ENCODE results near the gene CCL15.
"Not testable (repeated sequence)": the region's sequence is repeated elsewhere in the genome, so short reads cannot be mapped to it uniquely, and the experiment has no call there.

Gene CCL15

GRCh38 chr17:36001110-36001771, at the start of gene CCL15:
CCL15 (minus strand) TSS chr17:36001553; CDS start chr17:36001492, 61 bp downstream.
- no peak for DNase-seq

DNA sequence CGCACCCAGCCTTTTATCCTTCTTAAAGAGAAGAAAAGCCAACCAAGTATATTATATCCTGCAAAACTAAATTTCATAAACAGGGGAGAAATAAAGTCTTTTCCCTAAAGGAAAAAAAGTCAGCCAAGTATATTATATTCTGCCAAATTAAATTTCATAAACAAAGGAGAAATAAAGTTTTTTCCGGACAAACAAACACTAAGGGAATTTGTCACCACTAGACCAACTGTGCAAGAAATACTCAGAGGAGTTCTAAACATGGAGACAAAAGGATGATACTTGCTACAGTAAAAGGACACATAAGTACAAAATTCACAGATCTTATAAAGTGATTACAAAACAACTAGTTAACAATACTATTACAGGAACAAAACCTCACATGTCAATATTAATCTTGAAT, 48.3 kb upstream of the CCL15 start:
- DNase-seq, result no peak

DNA sequence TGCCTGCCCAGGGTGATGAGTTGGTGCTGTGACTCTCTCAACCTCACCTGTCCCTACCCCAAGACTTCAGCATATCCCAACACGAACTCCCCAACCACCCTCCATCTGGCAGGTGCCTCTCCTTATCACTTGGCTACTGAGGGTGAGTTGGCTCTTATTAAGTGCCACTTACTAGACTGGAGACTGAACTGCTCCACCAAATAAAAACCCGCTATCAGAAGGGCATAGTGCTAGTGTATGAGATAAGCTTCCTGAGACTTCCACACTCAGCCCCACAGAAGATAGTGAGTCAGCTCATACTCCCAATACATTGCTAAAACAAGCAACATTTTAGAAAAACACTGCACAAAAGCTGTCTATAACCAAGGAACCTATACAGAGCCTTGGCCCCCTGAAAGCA, 46.7 kb upstream of the CCL15 start:
- DNase-seq, result no peak

DNA sequence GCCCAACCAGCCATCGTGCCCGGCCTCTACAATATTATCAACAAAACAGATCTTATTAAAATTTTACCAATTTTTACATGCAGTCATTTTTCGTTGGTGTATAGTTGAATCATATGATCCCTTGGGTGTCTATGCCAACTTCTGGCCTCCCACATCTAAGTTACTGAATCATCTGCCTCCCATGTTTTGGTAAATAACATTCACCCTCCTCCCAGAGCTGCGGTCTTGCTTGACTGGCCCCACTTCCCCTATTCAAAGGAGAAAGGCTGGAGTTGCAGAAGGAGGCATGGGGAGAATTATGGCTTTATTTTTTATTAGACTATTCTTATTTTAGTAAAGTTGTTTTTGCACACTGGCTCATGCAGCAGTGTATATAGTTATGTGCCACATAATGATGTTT, 34.9 kb upstream of the CCL15 start:
- DNase-seq, result no peak

DNA sequence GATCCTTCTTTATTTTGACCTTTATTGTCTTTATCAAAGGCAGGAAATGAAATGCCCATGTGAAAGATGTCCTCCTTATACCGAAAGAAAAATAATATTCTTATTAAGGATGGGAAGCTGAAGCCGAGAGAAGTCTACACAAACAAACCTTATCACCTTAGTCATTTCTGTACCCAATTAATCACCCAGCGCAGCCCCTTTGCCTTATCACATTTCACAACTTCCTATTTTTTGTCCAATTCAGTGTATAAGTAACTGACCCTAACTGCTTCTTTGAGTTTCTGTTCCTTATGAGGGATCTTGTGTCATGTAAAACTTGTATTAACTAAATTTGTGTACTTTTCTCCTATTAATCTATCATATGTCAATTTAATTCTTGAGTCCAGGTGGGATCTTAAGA, 32.8 kb upstream of the CCL15 start:
- DNase-seq, result no peak

- no peak for DNase-seq
Measured at GRCh38 chr17:36030956-36031355, 29.6 kb upstream of the CCL15 start.

GRCh38 chr17:36027761-36028160, 26.4 kb upstream of the CCL15 start:
- no peak for DNase-seq

- DNase-seq, result no peak
Measured at GRCh38 chr17:36024106-36024869, 22.9 kb upstream of the CCL15 start.

DNA sequence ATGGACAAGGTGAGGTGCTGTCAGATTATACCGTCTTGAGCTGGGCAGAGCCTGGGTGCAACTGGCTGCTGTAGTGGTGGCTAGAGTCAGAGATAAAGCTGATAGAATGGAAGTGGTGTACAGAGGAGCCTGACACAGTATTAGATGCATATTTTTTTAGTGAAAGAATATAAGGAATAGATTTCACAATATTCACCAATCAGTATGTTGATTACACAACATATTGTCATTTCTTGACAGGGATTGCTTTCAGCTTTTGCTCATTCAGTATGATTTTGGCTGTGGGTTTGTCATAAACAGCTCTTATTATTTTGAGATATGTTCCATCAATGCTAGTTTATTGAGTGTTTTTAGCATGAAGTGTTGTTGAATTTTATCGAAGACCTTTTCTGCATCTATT, 18.1 kb upstream of the CCL15 start:
- DNase-seq, result no peak

DNA sequence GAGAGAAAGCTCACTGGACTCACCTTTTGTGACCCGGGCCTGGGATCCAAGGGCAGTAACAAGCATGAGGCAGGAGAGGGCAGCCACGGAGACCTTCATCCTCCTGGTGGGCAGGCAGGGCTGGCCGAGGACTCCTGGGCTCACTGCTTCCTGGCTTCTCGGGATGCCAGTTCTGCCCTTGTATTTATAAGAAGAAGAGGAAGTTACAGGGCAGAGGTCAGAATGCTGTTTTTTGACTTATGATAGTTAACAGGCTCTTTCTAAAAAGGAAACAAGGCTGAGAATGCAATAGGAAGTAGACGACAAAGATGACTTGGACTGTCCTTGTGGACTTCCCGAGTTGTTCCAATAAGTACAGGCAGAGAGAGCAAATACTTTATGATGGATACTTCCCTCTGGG, 16.4 kb upstream of the CCL15 start, which contains the start of gene CCL23:
Gene CCL23, minus strand, starts transcription at position 174 of the 400 bp plus-strand sequence. Its CDS starts 75 bp downstream, at position 99.
- DNase-seq, result no peak

DNA sequence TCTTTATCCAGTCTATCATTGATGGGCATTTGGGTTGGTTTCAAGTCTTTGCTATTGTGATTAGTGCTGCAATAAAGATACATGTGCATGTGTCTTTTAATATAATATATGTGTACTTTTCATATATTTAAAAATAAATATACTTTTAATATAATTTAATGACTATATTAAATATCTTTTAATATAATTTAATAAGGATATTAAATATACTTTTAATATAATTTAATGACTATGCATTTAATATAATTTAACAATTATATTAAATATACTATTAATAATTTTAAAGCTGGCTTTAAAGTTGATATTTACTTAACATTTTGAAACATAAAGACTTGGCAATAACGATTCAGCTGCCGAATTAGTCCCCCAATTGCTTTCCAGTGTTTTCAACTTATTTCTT, 15.2 kb upstream of the CCL15 start:
- DNase-seq, result no peak

- DNase-seq, result not testable (repeated sequence)
Measured at GRCh38 chr17:36015895-36016294, 14.5 kb upstream of the CCL15 start.

GRCh38 chr17:36014946-36015345, 13.6 kb upstream of the CCL15 start:
- DNase-seq, result no peak

DNA sequence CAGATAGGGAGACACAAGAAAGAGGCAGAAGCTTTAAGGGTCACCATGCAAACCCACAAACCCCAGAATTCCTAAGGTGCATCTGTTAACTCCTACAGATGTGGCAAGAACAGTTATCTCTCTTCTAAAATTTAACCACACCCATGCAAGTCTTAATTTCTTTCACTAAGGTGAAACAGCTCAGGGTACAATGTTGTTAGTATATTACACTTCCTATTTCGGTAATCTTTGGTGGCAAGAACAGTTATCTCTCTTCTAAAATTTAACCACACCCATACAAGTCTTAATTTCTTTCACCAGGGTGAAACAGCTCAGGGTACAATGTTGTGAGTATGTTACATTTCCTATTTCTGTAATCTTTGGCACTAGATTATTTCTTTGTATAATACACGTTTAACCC, 9.8 kb upstream of the CCL15 start:
- no peak for DNase-seq

- no peak for DNase-seq
Measured at GRCh38 chr17:36008998-36009665, 7.8 kb upstream of the CCL15 start.

GRCh38 chr17:36004594-36005108, 3.3 kb upstream of the CCL15 start:
- DNase-seq, result no peak

- DNase-seq, result no peak
Measured at GRCh38 chr17:36002631-36003030, 1.3 kb upstream of the CCL15 start.

GRCh38 chr17:36001862-36002603, 680 bp upstream of the CCL15 start:
- peak in 1 of 2 experiments; percentile 1 for DNase-seq

DNA sequence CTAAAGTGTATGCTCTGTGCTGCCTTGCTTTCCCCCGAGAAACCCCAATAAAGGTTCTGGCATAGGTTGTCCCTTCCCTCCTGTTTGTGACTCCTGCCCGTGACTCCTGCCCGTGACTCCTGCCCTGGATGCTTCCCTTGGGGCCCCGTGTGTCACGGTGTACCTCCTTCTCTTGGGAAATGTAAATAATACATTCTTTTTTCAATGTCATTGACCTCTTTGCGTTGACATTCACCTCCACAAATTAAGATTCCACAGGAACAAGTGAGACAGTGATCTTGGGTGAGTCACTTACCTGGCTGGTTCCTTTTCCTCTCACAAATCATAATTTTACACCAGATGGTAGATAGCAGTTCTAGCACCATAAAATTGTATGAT, 632 bp downstream of the CCL15 start:
- no peak for DNase-seq

DNA sequence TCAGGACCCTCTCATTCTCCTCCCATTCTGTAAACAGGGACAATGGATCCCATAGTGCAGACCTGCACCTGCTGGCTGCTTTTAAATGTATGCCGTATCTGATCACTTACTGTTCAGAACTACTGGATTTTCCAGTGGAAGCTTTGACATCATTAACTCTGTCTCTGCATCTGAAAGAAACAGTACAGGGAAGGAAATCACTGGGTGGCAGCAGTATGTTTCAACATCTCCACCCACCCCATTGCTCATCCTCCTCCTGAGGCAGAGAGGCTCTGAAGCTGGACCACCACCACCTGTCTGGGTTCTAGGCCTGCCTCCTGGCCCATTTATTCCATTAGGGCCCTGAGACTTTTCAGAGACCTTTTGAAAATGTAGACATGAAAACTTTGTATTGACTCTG, 2.6 kb downstream of the CCL15 start:
- DNase-seq, result no peak

- DNase-seq, result no peak
Measured at GRCh38 chr17:35998018-35998545, 3.3 kb downstream of the CCL15 start.

- not testable (repeated sequence) for DNase-seq
Measured at GRCh38 chr17:35995346-35995745, 6.0 kb downstream of the CCL15 start.

DNA sequence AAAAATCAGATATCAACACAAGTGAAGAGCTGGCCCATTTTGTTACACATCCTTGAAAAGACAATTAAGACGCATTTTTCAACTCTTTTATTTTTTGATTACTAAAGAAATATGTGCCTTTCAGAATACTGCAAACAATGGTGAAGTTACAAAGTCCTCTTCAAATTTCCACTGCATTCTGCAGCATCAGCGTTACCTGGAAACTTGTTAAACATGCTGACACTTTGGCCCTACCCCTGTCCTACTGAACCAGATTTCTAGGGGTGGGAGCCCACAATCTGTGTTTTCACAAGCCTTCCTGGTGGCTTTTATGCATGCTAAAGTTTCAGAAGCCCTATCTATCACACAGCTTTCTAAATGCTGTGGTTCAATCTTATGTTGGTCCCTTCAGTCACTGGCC, 10.3 kb downstream of the CCL15 start:
- no peak for DNase-seq

Data from NCI-H524 (cell line).